ENCODE results near the gene GSTO2. TPM values are rescaled to one million over a fixed set of nuclear protein-coding genes. Genes with fewer than 3 reads are reported as not detected.

Gene GSTO2
- total RNA-seq, 2 experiments from 2014 or later, result 0.81 to 1.3 TPM

GRCh38 chr10:104273899-104274575, 5.1 kb downstream of the GSTO2 start:
- ChIA-PET POLR2A (no interaction called here), CTCF (interaction anchor here (0.7 to 7.9 kb wide), 22 partner anchors 10 to 366 kb away, joined by 3 to 82 read pairs (median 6); partner anchors contain the start of genes CFAP58, GSTO1 and ITPRIP)
- Mint-ChIP-seq H3K9me3 (no peaks in the 10 kb centered on the region), H3K27me3 (peaks cover 9% of the 10 kb centered on the region), H3K27ac (no peak overlapping the region), H3K4me3 (no peak overlapping the region), H3K4me1 (peaks cover 6% of the 10 kb centered on the region), H3K36me3 (ENCODE audit: low read depth) (no peaks in the 10 kb centered on the region)
- no peak for DNase-seq

DNA sequence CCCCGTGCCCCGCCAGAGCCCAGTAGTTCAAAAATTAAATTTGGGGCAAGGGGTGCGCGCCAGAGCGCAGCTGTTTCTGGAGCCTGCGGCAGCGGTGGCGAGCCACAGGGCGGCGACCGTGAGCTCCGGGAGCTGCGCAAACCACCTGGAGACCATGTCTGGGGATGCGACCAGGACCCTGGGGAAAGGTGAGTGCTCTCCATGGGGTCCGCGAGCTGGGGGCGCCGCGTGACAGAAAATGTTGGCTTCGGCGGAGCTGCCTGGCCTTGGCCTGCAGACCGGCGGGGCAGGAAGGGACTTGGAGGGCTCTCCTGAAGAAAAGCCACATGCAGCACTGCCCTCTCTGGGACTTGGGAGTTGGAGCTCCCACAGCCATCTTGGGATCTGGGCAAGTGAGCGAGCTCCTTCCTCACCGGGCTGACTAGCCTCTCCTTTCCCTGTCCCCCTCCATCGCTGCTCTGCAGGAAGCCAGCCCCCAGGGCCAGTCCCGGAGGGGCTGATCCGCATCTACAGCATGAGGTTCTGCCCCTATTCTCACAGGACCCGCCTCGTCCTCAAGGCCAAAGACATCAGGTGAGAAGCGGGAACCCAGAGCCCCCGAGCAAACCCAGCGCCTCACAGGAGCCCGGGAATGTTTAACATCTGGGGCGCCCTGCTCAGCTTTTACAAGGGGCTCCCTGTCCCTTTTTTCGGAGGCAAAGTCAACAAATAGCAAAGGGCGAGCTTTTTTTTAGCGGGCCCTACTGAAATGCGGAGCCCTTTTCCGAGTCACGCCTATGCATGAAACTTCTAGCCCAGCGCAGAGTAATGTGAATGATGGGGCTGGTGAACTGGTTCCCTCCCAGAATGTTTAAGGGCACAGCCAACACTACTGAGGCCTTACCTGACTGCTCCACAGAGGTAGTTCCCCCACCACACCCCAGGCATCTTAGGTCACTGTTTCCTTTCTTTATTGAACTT, 6.1 kb downstream of the GSTO2 start:
- Mint-ChIP-seq H3K9me3 (no peaks in the 10 kb centered on the region), H3K27me3 (peaks cover 9% of the 10 kb centered on the region), H3K4me3 (no peak overlapping the region), H3K36me3 (ENCODE audit: low read depth) (no peaks in the 10 kb centered on the region), H3K4me1 (peaks cover 3% of the 10 kb centered on the region), H3K27ac (no peak overlapping the region)
- CTCF ChIA-PET, result interaction anchor here (0.6 to 7.9 kb wide), 25 partner anchors 9 to 367 kb away, joined by 3 to 82 read pairs (median 4); partner anchors contain the start of genes CFAP58 and GSTO1
- POLR2A ChIA-PET, result no interaction called here
- peak; percentile 44 for DNase-seq

- no peak overlapping the region for H3K4me3 Mint-ChIP-seq
- no peaks in the 10 kb centered on the region for H3K9me3 Mint-ChIP-seq
- POLR2A ChIA-PET, result no interaction called here
- no peaks in the 10 kb centered on the region for H3K36me3 Mint-ChIP-seq (ENCODE audit: low read depth)
- H3K27ac Mint-ChIP-seq, result no peak overlapping the region
- peaks cover 3% of the 10 kb centered on the region for H3K4me1 Mint-ChIP-seq
- peaks cover 9% of the 10 kb centered on the region for H3K27me3 Mint-ChIP-seq
- CTCF ChIA-PET, result interaction anchor here (1.0 to 7.9 kb wide), 8 partner anchors 10 to 91 kb away, joined by 3 to 82 read pairs (median 16); partner anchors contain the start of genes CFAP58 and GSTO1
- DNase-seq, result no peak
These were observed 7.2 kb downstream of the GSTO2 start for GRCh38 chr10:104276192-104276591.

GRCh38 chr10:104277785-104278184, 8.8 kb downstream of the GSTO2 start:
- no peaks in the 10 kb centered on the region for H3K9me3 Mint-ChIP-seq
- ChIA-PET CTCF (interaction anchor here (1.4 to 7.9 kb wide), 3 partner anchors 13 to 75 kb away, joined by 3 to 82 read pairs (median 3); no protein-coding TSS in a partner anchor), POLR2A (interaction anchor here (0.6 kb wide), 1 partner anchor 9 kb away, joined by 3 read pairs; no protein-coding TSS in a partner anchor)
- H3K36me3 Mint-ChIP-seq (ENCODE audit: low read depth), result no peaks in the 10 kb centered on the region
- H3K4me1 Mint-ChIP-seq, result peaks cover 3% of the 10 kb centered on the region
- H3K27me3 Mint-ChIP-seq, result peaks cover 11% of the 10 kb centered on the region
- DNase-seq, result no peak
- no peak overlapping the region for H3K4me3 Mint-ChIP-seq
- no peak overlapping the region for H3K27ac Mint-ChIP-seq

- H3K36me3 Mint-ChIP-seq (ENCODE audit: low read depth), result no peaks in the 10 kb centered on the region
- CTCF ChIA-PET, result interaction anchor here (0.8 to 7.9 kb wide), 9 partner anchors 9 to 566 kb away, joined by 3 to 82 read pairs (median 3); partner anchors contain the start of genes CFAP58 and ITPRIP
- POLR2A ChIA-PET, result no interaction called here
These were observed 10.7 kb downstream of the GSTO2 start for GRCh38 chr10:104279550-104280259.

DNA sequence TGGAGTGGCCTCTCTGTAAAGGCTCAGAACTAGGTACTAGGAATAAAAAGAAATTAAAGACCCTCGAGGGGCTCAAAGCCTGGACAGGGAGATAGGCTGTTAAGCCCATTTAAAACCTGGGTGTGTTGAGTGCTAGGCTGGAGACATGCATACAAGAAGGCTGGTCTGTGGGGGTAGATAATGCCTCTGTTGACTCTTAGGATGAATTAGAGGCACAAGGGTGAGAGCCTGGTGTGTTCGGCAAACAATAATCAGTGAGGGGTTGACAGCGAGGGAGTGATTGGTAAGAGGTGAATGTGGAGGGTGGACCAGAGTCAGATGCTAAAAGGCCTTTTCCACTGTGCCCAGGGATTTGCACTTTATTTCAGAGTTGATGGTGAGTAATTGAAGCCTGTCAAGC, 12.7 kb downstream of the GSTO2 start:
- Mint-ChIP-seq H3K27ac (no peak overlapping the region), H3K9me3 (no peaks in the 10 kb centered on the region), H3K27me3 (peaks cover 5% of the 10 kb centered on the region), H3K4me1 (no peaks in the 10 kb centered on the region), H3K4me3 (no peak overlapping the region), H3K36me3 (ENCODE audit: low read depth) (no peaks in the 10 kb centered on the region)
- CTCF ChIA-PET, result interaction anchor here (1.7 kb wide), 1 partner anchor 69 kb away, joined by 9 read pairs; no protein-coding TSS in a partner anchor
- no peak for DNase-seq
- POLR2A ChIA-PET, result no interaction called here

More at GRCh38 chr10:104279550-104280259, 10.7 kb downstream of the GSTO2 start:
- Mint-ChIP-seq H3K4me3 (no peak overlapping the region), H3K4me1 (peaks cover under 1% of the 10 kb centered on the region), H3K9me3 (no peaks in the 10 kb centered on the region), H3K27me3 (peaks cover 10% of the 10 kb centered on the region), H3K27ac (no peak overlapping the region)
- DNase-seq, result no peak

DNA sequence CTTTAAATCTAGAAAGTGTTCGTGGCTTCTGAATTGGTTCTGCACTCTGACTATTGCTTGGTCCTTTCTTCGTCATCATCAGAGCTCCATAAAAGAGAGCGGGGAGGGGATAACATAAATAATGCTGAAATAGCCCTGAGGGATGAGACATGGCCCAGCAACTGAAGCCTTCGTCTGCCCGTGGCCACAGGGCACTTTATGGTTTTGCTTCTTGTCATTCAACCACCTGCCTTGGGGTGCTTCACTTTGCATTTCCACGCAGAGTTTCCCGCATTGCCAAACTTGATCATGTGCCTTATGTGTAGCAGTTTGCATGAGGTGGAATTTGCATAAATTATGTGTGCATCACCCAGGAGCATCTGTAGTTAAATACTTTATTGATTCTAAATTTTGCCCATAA, 15.9 kb downstream of the GSTO2 start:
- ChIA-PET CTCF (interaction anchor here (1.3 kb wide), 1 partner anchor 10 kb away, joined by 4 read pairs; no protein-coding TSS in a partner anchor), POLR2A (no interaction called here)
- Mint-ChIP-seq H3K36me3 (ENCODE audit: low read depth) (no peaks in the 10 kb centered on the region), H3K27ac (no peak overlapping the region), H3K4me3 (no peak overlapping the region), H3K27me3 (peaks cover 15% of the 10 kb centered on the region), H3K9me3 (no peaks in the 10 kb centered on the region), H3K4me1 (no peaks in the 10 kb centered on the region)
- no peak for DNase-seq

- H3K27me3 Mint-ChIP-seq, result peaks cover 23% of the 10 kb centered on the region
- ChIA-PET POLR2A (interaction anchor here (0.5 kb wide), 1 partner anchor 9 kb away, joined by 3 read pairs; no protein-coding TSS in a partner anchor), CTCF (interaction anchor here (0.9 to 1.8 kb wide), 5 partner anchors 11 to 64 kb away, joined by 3 to 5 read pairs (median 3); no protein-coding TSS in a partner anchor)
- DNase-seq, result no peak
- no peak overlapping the region for H3K27ac Mint-ChIP-seq
- H3K9me3 Mint-ChIP-seq, result no peaks in the 10 kb centered on the region
- H3K4me1 Mint-ChIP-seq, result peaks cover 10% of the 10 kb centered on the region
- no peak overlapping the region for H3K4me3 Mint-ChIP-seq
- H3K36me3 Mint-ChIP-seq (ENCODE audit: low read depth), result no peaks in the 10 kb centered on the region
These were observed 18.0 kb downstream of the GSTO2 start for GRCh38 chr10:104286939-104287338.

DNA sequence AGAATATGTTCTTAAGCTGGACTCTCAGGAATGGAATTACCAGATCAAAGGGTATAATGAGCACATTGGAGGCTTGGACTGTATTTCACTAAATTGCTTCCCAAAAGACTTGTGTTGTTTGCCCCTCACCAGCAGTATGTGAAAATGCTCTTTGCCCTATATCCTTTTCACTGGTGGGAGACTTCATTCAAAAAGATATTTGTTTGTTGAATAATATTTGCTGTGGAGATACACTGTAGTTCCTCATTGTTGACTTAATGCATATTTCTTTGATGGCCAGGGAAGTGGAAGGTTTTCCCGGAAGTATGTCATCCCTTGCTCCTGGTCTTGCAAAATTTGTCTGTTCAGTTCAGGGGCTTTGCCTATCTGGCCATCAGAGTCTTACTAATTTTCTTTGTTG, 19.4 kb downstream of the GSTO2 start:
- DNase-seq, result no peak
- Mint-ChIP-seq H3K4me3 (no peak overlapping the region), H3K27ac (no peak overlapping the region), H3K4me1 (peaks cover 14% of the 10 kb centered on the region), H3K9me3 (no peaks in the 10 kb centered on the region), H3K27me3 (peaks cover 19% of the 10 kb centered on the region), H3K36me3 (ENCODE audit: low read depth) (no peaks in the 10 kb centered on the region)
- ChIA-PET POLR2A (no interaction called here), CTCF (interaction anchor here (2.3 to 2.9 kb wide), 2 partner anchors 62 to 65 kb away, joined by 7 to 15 read pairs; partner anchors contain the start of gene CFAP58)

DNA sequence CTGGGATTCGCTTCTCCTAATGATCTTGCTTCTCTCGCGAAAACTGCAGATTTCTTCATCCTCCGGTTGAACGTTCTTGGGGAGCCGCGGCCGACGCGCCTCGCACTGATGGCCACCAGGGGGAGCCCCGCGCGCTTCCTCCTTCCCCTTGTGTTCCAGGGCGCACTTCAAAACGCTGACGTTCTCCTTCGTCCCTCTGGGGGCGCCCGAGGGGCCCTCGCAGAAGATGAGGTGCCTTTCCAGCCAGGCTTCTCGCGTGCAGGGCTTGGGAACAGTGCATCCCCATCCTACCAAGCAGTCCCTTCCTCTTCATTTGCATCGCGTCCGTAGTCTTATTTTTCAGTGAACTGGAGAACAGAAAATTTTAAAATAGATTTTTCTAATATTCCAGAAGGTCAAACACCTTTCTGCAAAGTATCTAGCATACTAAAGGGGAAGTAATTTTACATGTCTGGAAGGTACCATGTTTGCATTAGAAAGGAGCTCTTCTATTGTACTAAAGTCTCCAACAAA, 22.5 kb downstream of the GSTO2 start:
- Mint-ChIP-seq H3K27ac (no peak overlapping the region), H3K4me1 (peaks cover 14% of the 10 kb centered on the region), H3K36me3 (ENCODE audit: low read depth) (no peaks in the 10 kb centered on the region), H3K27me3 (peaks cover 18% of the 10 kb centered on the region), H3K4me3 (no peak overlapping the region), H3K9me3 (no peaks in the 10 kb centered on the region)
- ChIA-PET CTCF (interaction anchor here (0.6 to 5.0 kb wide), 25 partner anchors 8 to 518 kb away, joined by 3 to 82 read pairs (median 5); partner anchors contain the start of genes CFAP58 and GSTO1), POLR2A (no interaction called here)
- DNase-seq, result peak; percentile 89

DNA sequence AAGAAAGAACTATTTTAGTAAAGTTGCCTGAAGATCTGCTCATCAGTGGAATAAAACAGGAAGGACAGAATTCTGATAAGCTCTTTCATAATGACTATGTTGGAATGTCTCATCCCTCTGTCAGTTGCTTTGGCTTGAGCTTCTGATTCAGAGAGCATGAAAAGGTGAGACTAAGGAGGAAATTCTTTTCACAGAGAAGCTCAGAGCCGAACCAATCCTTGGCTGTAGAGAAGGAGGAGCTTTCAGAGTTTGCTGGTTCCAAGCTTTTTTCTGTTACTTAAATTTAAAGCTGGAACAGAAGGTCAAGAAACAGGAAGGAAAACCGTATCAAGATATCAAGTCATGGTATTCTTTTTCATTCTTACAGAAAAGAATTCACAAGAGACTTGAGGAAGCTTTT, 24.0 kb downstream of the GSTO2 start:
- CTCF ChIA-PET, result interaction anchor here (0.8 to 5.0 kb wide), 10 partner anchors 9 to 97 kb away, joined by 3 to 82 read pairs (median 4); partner anchors contain the start of gene CFAP58

More for the DNA sequence above, 24.0 kb downstream of the GSTO2 start:
- no peak overlapping the region for H3K4me3 Mint-ChIP-seq
- DNase-seq, result no peak
- POLR2A ChIA-PET, result no interaction called here
- peaks cover 14% of the 10 kb centered on the region for H3K4me1 Mint-ChIP-seq
- H3K36me3 Mint-ChIP-seq (ENCODE audit: low read depth), result no peaks in the 10 kb centered on the region
- H3K27ac Mint-ChIP-seq, result no peak overlapping the region
- H3K27me3 Mint-ChIP-seq, result peaks cover 14% of the 10 kb centered on the region
- no peaks in the 10 kb centered on the region for H3K9me3 Mint-ChIP-seq
